TTC549 (cell line): ENCODE measurements around the gene THBS3.
"Not testable (repeated sequence)": the region's sequence is repeated elsewhere in the genome, so short reads cannot be mapped to it uniquely, and the experiment has no call there.

Experiments
- FAIRE-seq: peaks from 2 replicates; lab custom pipeline; 2012; peaks lifted over from hg19 to GRCh38; lab: Jason Lieb, UNC

Gene THBS3

DNA sequence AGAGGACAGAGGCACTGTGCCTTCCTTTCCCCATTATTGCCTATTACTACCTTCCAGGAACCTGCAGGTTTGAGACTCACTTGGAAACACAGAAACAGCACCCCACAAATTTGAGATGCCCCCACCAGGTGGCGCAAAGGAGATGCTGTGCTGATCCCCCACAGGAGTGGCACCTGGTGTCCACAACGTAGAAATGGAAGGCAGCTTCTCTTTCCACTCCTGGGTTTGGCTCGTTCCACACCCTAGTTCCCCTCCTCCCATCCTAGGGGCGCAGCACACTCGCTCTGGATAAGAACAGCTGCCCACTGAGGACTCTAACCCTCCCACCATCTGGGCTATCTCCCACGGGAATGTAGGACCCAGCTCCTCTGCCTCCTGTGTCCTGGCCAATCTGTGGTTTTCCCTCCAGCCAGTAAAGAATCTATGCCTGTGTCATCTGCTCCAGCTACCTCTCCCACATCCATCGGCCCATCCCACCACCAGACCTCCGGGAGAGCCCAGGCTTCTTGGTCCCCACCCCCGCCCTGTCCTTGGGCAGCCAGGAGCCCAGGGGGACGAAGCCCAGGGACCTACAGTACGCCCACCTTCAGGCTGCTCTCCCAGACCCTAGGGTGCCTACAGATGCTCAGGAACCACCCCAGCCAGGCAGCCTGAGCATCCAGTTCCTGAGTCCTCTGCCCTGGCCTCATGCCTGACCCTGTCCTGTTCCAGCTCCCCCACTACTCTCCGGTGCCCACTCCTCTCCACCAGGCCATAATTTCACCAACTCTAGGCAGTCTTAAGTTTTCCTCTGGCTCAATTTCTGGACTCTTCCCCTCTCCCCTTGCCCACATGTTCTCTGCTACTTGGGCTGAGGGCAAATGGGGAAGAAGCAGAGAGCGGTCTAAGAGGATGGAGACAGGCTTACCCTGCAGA, 549 bp downstream of the THBS3 start:
- FAIRE-seq: peak; percentile 80

- no peak for FAIRE-seq
Observed at GRCh38 chr1:155205969-155206593, 1.6 kb downstream of the THBS3 start.

- FAIRE-seq: no peak
Observed at GRCh38 chr1:155205035-155205434, 2.7 kb downstream of the THBS3 start.

DNA sequence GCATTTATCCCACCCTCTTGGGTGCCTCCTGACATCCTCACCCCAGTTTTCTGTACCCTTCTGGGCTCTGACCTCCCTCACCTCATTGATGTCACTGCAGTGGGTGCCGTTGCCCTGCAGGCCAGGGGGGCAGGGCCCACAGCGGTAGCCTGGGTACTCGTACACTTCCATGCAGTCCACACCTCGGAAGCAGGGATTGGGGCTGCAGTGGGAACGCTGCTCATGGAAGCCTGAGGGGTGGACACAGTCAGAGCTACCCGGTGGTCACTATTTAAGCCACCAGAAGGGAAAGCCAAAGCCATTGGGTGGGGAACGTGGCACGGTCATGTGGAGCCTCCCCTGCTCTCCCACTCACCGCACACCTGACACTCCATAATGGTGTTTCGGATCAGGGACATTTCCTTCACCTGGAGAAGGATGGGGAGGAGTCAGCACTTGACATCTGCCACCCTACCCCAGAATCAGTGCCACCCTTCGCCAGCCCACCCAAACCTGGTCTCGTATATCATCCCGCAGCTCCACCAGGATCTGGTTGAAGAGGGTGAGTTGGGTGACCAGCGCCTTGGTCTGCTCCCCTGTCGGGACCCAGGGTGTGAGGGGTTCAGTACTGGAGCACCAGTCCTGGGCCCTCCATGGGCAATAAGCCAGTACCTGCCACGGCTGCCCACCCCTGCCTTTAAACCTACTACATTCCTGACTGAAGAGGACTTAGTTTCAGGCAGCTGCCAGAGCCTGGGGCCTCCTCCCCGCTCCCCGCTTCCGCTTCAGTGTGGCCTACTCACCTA, 4.8 kb downstream of the THBS3 start:
- FAIRE-seq: no peak

- no peak for FAIRE-seq
Observed at GRCh38 chr1:155202198-155202597, 5.5 kb downstream of the THBS3 start.

- FAIRE-seq: no peak
Observed at GRCh38 chr1:155200920-155201319, 6.8 kb downstream of the THBS3 start.

GRCh38 chr1:155199792-155200191, 7.9 kb downstream of the THBS3 start:
- no peak for FAIRE-seq

- no peak for FAIRE-seq
Observed at GRCh38 chr1:155198547-155198906, 9.2 kb downstream of the THBS3 start.

- FAIRE-seq: no peak
Observed at GRCh38 chr1:155197901-155198546, 9.7 kb downstream of the THBS3 start.

DNA sequence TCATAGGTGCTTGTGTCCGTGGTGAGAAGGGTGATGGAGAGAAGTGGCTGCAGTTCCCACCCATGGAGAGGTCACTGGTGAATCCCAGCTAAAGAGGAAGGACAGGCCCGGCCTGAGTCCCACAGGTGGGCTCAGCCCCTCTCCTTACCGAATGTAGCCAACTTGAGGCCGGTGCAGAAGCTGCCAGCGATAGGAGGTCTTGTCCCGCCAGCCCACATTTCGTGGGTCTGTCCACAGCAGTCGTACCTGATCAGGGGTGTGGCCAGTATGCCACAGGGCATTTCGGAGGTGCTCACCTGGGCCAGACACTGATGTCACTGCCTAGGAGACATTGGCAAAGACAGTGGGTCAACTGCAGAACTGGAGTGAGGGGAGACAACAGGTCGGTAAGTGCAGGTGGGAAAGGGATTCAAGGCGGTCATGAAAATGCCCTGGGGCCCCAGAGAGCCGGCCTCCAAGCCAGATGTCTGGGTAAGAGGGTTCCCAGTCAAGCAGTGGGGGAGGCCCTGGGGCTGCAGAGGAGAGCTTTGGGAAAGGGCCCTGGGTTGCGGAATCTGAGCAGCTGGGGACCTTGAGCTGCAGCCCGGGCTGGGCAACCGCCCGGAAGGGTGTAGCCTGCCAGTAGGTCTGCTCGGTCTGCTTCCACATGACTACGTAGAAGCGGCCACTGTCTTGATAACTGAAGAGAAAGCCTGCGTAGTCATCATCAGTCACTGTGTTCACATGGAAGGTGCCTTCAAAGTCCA, 10.6 kb downstream of the THBS3 start:
- FAIRE-seq: no peak

- FAIRE-seq: no peak
Observed at GRCh38 chr1:155196103-155196892, 11.4 kb downstream of the THBS3 start.

DNA sequence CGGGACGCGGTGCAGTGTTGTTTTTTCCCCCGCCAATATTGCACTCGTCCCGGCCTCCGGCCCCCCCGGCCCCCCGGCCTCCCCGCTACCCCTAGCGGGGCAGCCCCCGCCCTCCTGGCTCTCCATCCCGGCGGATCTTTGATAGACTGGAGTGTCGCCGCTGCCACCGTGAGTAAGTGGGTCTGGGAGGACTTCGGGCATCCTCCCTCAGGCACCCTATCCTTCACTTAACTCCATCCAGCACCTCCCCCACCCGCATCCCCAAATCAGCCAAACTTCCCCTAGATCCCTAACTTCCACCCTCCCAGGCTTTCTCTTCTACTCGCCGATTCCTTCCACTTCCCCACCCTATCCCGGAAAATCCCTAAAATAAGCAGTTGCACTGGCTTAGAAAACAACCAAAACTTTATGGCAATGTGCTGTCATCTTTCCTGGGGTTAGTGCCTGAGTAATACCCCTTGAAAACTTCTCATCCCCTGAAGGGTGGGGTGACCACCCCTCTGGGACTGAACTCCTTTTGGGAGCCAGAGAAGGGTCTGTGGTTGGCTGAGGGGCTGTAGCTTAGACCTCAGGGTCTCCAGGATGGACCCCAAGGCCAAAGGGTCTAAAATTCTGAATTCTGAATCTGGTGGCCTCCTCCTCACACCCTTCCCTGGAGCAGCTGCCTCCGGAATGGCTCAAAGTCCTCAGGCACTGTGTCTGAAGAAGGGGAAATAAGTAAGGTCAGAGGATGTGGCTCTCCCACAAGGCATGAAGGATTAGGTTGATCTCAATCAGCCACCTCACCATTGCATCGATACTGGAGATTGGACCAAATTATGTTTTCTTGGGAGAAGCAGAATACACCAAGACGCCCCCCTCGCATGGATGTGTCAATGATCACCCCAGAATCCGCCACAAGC, 12.2 kb downstream of the THBS3 start:
- FAIRE-seq: no peak

DNA sequence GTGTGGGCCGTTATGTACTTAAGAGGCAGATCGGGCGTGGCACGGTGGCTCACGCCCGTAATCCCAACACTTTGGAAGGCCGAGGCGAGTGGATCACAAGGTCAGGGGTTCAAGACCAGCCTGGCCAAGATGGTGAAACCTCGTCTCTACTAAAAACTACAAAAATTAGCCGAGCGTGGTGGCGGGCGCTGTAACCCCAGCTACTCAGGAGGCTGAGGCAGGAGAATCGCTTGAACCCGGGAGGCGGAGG, 13.8 kb downstream of the THBS3 start:
- FAIRE-seq: not testable (repeated sequence)

DNA sequence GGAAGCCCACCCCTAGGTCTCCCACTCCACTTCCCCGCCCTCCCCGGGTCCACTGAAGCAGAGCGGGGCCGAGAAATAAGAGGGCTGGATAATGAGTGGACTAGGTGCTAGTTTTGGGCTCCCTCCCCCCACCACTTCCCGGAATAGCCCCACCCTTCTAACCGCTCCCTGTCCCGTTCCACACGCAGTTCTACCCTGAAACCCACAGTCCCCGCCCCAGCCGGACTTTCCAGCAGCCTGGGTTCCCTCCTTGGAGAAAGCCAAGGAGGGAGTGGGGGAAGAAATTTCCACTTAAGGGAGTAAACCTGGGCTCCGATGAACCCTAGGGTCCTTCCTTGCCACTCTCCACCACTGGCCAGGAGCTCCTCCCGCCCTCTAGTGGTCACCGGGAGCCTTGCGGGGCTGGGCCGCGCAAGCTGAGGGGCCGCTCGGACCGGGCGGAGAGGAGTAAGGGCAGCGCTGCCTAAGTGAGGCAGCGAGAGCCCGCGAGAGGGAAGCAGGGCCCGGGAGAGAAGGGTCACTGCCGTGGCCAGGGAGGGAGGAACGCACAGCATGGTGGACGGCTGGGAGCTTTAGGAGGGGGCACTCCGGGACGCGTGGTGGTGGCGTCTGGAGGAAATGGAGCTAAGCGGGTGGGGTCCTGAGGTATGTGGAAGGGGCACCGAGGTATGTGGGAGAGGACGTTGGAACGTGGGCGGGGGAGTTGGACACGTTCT, 14.3 kb downstream of the THBS3 start:
- FAIRE-seq: peak; percentile 80

GRCh38 chr1:155192346-155193274, 15.1 kb downstream of the THBS3 start:
- FAIRE-seq: no peak

DNA sequence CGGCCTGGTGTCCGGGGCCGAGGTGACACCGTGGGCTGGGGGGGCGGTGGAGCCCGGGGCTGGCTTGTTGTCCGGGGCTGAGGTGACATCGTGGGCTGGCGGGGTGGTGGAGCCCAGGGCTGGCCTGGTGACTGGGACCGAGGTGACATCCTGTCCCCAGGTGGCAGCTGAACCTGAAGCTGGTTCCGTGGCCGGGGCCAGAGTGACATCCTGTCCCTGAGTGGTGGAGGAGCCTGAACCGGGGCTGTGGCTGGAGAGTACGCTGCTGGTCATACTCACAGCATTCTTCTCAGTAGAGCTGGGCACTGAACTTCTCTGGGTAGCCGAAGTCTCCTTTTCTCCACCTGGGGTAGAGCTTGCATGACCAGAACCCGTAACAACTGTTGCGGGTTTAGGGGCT, 15.8 kb downstream of the THBS3 start:
- FAIRE-seq: no peak

DNA sequence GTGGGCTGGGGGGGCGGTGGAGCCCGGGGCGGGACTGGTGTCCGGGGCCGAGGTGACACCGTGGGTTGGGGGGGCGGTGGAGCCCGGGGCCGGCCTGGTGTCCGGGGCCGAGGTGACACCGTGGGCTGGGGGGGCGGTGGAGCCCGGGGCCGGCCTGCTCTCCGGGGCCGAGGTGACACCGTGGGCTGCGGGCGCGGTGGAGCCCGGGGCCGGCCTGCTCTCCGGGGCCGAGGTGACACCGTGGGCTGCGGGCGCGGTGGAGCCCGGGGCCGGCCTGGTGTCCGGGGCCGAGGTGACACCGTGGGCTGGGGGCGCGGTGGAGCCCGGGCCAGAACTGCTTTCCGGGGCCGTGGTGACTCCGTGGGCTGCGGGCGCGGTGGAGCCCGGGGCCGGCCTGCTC, 17.8 kb downstream of the THBS3 start:
- FAIRE-seq: not testable (repeated sequence)

GRCh38 chr1:155188268-155188667, 19.4 kb downstream of the THBS3 start:
- FAIRE-seq: no peak
